ENCODE results near the gene LRBA. TPM values are rescaled to one million over a fixed set of nuclear protein-coding genes. Genes with fewer than 3 reads are reported as not detected.

Gene LRBA
- total RNA-seq, 4 donors from 2014 or later, result 28.0 to 51.5 (median 30.9) TPM

DNA sequence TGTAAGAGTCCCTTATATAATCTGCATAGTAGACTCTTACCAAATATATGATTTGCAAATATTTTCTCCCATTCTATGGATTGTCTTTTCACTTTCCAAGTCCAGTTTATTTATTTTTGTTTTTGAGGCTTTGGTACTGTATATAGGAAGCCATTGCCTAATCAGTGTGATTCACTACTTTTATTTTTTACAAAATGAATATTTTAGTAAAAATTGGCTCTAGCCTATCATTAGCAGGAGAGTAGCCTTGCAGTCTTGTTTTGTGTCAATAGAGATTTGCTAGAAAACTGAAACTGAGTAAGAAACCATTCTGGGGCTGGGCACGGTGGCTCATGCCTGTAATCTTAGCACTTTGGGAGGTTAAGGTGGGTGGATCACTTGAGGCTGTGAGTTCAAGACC, 633.1 kb downstream of the LRBA start:
- no peak for ATAC-seq (ENCODE audit: low FRiP score)
- DNase-seq (ENCODE audit: low spot score), result no peak
- TF ChIP-seq, protein P1, sequence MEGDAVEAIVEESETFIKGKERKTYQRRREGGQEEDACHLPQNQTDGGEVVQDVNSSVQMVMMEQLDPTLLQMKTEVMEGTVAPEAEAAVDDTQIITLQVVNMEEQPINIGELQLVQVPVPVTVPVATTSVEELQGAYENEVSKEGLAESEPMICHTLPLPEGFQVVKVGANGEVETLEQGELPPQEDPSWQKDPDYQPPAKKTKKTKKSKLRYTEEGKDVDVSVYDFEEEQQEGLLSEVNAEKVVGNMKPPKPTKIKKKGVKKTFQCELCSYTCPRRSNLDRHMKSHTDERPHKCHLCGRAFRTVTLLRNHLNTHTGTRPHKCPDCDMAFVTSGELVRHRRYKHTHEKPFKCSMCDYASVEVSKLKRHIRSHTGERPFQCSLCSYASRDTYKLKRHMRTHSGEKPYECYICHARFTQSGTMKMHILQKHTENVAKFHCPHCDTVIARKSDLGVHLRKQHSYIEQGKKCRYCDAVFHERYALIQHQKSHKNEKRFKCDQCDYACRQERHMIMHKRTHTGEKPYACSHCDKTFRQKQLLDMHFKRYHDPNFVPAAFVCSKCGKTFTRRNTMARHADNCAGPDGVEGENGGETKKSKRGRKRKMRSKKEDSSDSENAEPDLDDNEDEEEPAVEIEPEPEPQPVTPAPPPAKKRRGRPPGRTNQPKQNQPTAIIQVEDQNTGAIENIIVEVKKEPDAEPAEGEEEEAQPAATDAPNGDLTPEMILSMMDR (IDR thresholded peaks at IDR 0.05), result no peak

DNA sequence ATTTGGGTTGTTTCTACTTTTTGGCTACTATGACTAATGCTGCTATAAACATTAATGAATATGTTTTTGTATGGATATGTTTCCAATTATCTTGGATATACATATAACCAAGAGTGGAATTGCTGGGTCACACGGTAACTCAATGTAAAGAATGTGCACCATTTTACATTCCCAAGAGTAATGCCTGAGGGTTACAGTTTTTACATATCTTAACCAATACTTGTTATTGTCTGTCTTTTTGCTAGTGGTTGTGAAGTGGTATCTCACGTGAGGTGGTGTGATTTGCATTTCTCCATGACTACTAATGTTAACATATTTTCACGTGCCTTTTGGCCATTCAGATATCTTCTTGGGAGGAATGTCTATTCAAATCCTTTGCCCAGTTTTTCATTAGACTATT, 633.5 kb downstream of the LRBA start:
- TF ChIP-seq, protein P1 (IDR thresholded peaks at IDR 0.05), result no peak
- ATAC-seq (ENCODE audit: low FRiP score), result no peak
- DNase-seq (ENCODE audit: low spot score), result no peak

DNA sequence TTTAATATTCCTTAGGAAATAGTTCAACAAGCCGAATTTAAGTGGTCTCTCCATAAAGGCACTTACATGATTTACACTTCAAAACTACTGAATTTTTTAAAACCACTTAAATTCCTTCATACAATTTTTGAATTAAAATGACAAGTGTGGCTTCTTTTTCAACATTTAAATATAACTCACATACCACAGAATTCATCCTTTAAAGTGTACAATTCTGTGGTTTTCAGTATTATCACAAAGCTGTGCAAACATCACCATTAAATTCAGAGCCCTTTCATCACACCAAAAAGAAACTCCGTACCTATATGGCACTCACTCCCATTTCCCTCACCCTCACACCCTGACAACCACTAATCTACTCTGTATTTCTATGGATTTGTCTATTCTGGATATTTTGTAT, 634.0 kb downstream of the LRBA start:
- ATAC-seq (ENCODE audit: low FRiP score), result no peak
- TF ChIP-seq, protein P1 (IDR thresholded peaks at IDR 0.05), result no peak

DNA sequence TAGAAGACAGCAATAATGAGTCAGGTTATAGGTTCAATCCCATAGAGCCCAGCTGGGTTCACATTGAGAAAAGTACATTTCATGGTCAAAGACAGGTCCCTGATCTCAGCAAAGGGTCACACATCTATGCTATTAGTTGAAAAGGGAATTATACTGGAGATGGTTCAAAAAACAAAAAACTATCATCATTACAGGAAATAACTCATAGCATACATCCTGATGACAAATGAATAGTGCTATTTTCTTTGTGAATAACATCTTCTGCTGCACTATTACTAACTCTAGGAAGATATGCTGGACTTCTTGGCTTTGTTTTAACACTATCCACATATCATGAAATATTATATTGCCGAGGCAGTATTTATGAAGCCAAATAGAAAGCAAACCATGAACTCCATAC, 635.6 kb downstream of the LRBA start:
- ATAC-seq (ENCODE audit: low FRiP score) (no peak), DNase-seq (ENCODE audit: low spot score) (no peak)
- TF ChIP-seq, protein P1 (IDR thresholded peaks at IDR 0.05), result no peak

More for the DNA sequence above, 634.0 kb downstream of the LRBA start:
- no peak for DNase-seq (ENCODE audit: low spot score)

DNA sequence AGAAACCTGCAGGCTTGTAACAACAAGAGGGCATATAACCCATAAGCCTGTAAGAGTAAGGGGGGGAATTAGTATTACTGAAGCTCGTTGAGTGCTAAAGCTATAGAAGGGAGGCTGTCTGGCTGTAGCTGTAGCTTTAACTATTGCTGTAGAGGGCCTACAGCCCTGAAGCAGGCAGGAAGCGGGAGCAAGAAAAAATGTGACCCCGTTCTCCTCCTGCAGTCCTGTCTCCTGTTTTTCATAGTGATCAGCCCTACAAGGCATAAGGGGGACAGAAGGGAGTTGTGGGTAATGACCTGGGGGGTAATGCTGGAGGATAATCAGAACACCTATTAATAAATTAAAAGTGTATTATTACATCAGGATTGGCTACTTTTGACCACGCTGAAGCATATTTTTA, 640.1 kb downstream of the LRBA start:
- DNase-seq (ENCODE audit: low spot score), result no peak
- TF ChIP-seq, protein P1 (IDR thresholded peaks at IDR 0.05), result no peak
- no peak for ATAC-seq (ENCODE audit: low FRiP score)

DNA sequence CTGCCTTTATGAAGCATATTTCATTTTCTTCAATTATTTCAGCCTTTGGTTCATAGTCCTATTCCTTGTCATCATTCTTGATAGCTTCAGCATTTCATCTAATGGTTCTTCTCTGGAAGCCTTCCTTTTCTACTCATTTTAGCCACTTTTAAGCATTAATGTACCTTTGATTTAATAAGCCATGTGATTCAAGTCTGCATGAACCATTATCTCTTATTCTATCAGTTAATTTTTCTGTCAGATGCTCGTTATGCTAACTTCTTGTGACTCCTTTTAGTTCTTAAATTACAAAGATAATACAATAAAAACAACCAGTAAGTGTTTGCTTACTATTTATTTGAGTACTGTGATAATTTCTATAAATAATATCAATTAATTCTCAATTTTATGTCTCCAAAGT, 643.2 kb downstream of the LRBA start:
- ATAC-seq (ENCODE audit: low FRiP score) (no peak), DNase-seq (ENCODE audit: low spot score) (no peak)
- TF ChIP-seq, protein P1 (IDR thresholded peaks at IDR 0.05), result no peak

DNA sequence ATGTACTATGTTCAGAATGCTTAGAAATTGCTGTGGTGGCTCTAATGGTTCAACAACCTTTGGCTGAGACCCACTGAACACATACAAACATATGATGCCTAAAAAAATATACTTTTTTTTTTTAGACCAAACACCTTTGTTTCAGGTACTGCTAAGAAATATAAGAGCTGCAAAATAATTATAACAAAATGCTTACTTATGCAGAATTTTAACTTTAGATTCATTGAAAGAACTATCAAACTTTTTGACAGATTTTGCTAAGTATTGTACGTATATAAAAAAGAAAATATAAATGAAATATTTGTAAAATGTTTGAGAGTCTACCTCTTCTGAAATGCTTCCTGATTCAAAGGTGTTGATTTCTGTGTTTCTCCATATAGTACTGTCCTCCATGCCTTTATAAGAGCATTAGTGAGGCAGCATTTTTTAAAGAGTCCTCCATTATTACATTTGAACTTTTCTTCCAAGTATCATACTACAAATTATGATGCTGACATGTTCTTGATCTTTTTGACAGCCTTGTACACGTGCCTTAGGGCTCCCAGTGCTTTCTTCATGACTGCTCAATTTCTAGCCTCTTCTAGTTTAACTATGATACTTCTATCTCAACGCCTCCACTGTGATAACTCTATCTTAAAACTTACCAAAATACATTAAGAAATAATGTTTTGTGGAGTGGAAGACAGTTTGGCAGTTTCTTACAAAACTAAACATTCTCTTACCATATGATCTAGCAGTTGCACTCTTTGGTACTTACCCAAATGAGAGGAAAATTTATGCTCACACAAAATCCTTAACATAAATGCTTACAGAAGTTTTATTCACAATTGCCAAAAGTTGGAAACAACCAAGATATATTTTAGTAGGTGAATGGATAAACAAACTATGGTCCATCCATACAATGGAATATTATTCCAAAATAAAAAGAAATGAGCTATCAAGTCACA, 645.4 kb downstream of the LRBA start:
- TF ChIP-seq, protein P1 (IDR thresholded peaks at IDR 0.05), result no peak
- DNase-seq (ENCODE audit: low spot score) (no peak), ATAC-seq (ENCODE audit: low FRiP score) (no peak)
